GM23338 (cell line): ENCODE results near the gene FAM78B. TPM values are rescaled to one million over a fixed set of nuclear protein-coding genes. Genes with fewer than 3 reads are reported as not detected.

Source experiments
- ATAC-seq: fragments of 200-7000 bp; cut with Tn5 transposase; 3 replicates; pipeline ENCODE4 v1.9.1; 2020
- DNase-seq: peaks from one replicate; pipeline ENCODE4 v3.0.0-alpha.2; 2015; ENCODE audit warnings: low spot score
- H2AFZ ChIP-seq: fragments of 200-600 bp; sonication (generic); 2 replicates; pipeline ENCODE4 v1.8.0; 2016; ENCODE audit warnings: antibody characterized with exemption, mild to moderate bottlenecking, moderate library complexity
- H3F3A ChIP-seq: fragments of 200-600 bp; sonication (generic); replicated peaks from 2 replicates; pipeline ENCODE4 v1.8.0; 2017; ENCODE audit warnings: antibody characterized with exemption, mixed run types, low read depth
- H3K27ac ChIP-seq: fragments of 200-600 bp; sonication (generic); 2 replicates; pipeline ENCODE4 v1.6.1; 2016; ENCODE audit warnings: low read depth
- H3K27me3 ChIP-seq: fragments of 200-600 bp; sonication (generic); 2 replicates; pipeline ENCODE4 v1.8.0; 2016; ENCODE audit warnings: mild to moderate bottlenecking, mixed run types, moderate library complexity; ENCODE audit not compliant: insufficient read depth
- H3K36me3 ChIP-seq: fragments of 200-600 bp; sonication (generic); 2 replicates; pipeline ENCODE4 v1.8.0; 2016; ENCODE audit warnings: mild to moderate bottlenecking; ENCODE audit not compliant: insufficient read depth
- H3K4me1 ChIP-seq: fragments of 200-600 bp; sonication (generic); 2 replicates; pipeline ENCODE4 v1.8.0; 2016; ENCODE audit warnings: mild to moderate bottlenecking, moderate library complexity; ENCODE audit not compliant: insufficient read depth
- H3K4me2 ChIP-seq: fragments of 200-600 bp; sonication (generic); 2 replicates; pipeline ENCODE4 v1.7.1; 2017; ENCODE audit warnings: mixed run types
- H3K4me3 ChIP-seq: fragments of 200-600 bp; sonication (generic); 2 replicates; pipeline ENCODE4 v1.6.1; 2016; ENCODE audit warnings: mixed run types
- H3K79me2 ChIP-seq: fragments of 200-600 bp; sonication (generic); replicated peaks from 2 replicates; pipeline ENCODE4 v1.8.0; 2017; ENCODE audit warnings: mild to moderate bottlenecking; ENCODE audit not compliant: insufficient read depth
- H3K9me2 ChIP-seq: fragments of 200-600 bp; sonication (generic); 2 replicates; pipeline ENCODE4 v1.8.0; 2017; ENCODE audit not compliant: insufficient read depth
- H4K20me1 ChIP-seq: fragments of 200-600 bp; sonication (generic); replicated peaks from 2 replicates; pipeline ENCODE4 v1.8.0; 2017; ENCODE audit warnings: mild to moderate bottlenecking; ENCODE audit not compliant: insufficient read depth
- H3K27ac Mint-ChIP-seq: 2 replicates; pipeline ENCODE4 v1.8.0; 2020; ENCODE audit warnings: inconsistent platforms, mild to moderate bottlenecking, moderate library complexity, mixed read lengths
- H3K27me3 Mint-ChIP-seq: 3 replicates; pipeline ENCODE4 v1.8.0; 2022; ENCODE audit warnings: low read depth, mild to moderate bottlenecking, moderate library complexity, mixed read lengths, inconsistent platforms; ENCODE audit not compliant: insufficient read depth, poor library complexity
- H3K36me3 Mint-ChIP-seq: 3 replicates; pipeline ENCODE4 v1.8.0; 2021; ENCODE audit warnings: low read depth, mild to moderate bottlenecking, inconsistent platforms, moderate library complexity, mixed read lengths
- H3K4me1 Mint-ChIP-seq: 3 replicates; pipeline ENCODE4 v1.8.0; 2020; ENCODE audit warnings: mild to moderate bottlenecking, inconsistent platforms, mixed read lengths
- H3K4me3 Mint-ChIP-seq: 3 replicates; pipeline ENCODE4 v1.8.0; 2021; ENCODE audit warnings: moderate library complexity, mild to moderate bottlenecking, inconsistent platforms, mixed read lengths
- H3K9me3 Mint-ChIP-seq: 3 replicates; pipeline ENCODE4 v1.8.0; 2020; ENCODE audit warnings: moderate library complexity, mild to moderate bottlenecking, inconsistent platforms, mixed read lengths
- CREB1 ChIP-seq: fragments of 250-450 bp; sonication (Bioruptor Pico); IDR thresholded peaks from 2 replicates; pipeline ENCODE4 v1.5.0; 2020; ENCODE audit warnings: low read depth, mild to moderate bottlenecking, moderate library complexity
- EZH2phosphoT487 ChIP-seq: fragments of 200-600 bp; sonication (generic); IDR thresholded peaks from one replicate; pipeline ENCODE4 v1.8.1; 2018; ENCODE audit warnings: antibody characterized with exemption; ENCODE audit not compliant: unreplicated experiment
- POLR2AphosphoS5 ChIP-seq: IDR thresholded peaks from 2 replicates; pipeline ENCODE4 v1.6.1; 2016; ENCODE audit warnings: antibody characterized with exemption, low read depth
- ZNF114 ChIP-seq: fragments of 250-450 bp; sonication (Bioruptor Pico); IDR thresholded peaks from 2 replicates; pipeline ENCODE4 v1.5.0; 2020; ENCODE audit warnings: mild to moderate bottlenecking, moderate library complexity
- ZNF331 ChIP-seq: fragments of 250-450 bp; sonication (Bioruptor Pico); IDR thresholded peaks from 2 replicates; pipeline ENCODE4 v1.5.0; 2020; ENCODE audit warnings: low read depth, mild to moderate bottlenecking, moderate library complexity
- polyA plus RNA-seq: library from polyadenylated mRNA; unstranded; fragments of >200 nt; fragmentation: Nextera tagmentation; extraction: Ambion mirVana; gene quantifications from 2 replicates; pipeline ENCODE4 v1.2.1, GENCODE V29; 2016
- total RNA-seq: library from RNA; depleted of rRNA; stranded (reverse); fragments of >200 nt; shearing (Covaris generic); gene quantifications from 2 replicates; pipeline ENCODE4 v1.2.3, GENCODE V29; 2014
- TF ChIP-seq, protein P1 (sequence below): fragments of 250-450 bp; sonication (Bioruptor Pico); IDR thresholded peaks from 2 replicates; pipeline ENCODE4 v1.5.0; 2020; ENCODE audit warnings: mild to moderate bottlenecking, moderate library complexity

FAM78B gene
- total and polyA plus RNA-seq, 2 experiments from 2014 or later = 1.6 to 4.6 TPM

DNA sequence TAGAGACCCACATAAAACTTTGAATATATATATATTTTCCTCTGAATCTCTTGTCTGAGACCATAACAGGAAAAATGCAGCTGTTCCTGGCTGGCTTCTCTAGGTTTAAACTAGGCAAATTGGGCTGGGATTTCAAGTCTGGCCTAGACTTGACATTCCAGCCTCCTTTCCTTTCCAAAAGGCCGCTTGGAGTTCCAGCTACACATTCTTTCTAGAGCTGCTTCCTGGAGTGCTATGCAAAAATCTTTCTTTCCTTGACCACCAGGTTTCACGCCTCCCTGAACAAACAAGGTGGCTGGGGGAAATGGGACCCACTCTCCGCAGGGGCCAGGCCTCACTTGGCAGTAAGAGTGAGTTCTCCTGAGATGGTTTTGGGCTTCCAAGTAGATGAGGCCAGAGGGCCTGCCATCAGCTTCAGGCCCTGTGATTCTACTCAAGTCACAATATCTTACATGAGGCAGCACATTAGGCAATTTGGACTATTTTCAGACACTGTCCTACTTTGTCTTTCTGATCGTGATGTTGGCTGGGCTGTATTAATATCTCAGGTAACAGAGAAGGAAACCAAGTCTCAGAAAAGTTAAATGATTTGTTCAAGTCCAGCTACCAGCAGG, 102.4 kb downstream of the FAM78B start:
- no peaks in the 10 kb centered on the region for H3K36me3 Mint-ChIP-seq
- H3K4me3 ChIP-seq = no peak overlapping the region
- H3K27me3 Mint-ChIP-seq = no peaks in the 10 kb centered on the region
- no peaks in the 10 kb centered on the region for H4K20me1 ChIP-seq
- H2AFZ ChIP-seq = no peak overlapping the region
- DNase-seq (peak; percentile 44), ATAC-seq (no peak; the same call in 2 of the 3 replicates)
- H3K4me1 Mint-ChIP-seq = peaks cover 7% of the 10 kb centered on the region; the same call in 1 of the 3 replicates
- no peak overlapping the region for H3K4me3 Mint-ChIP-seq
- no peaks in the 10 kb centered on the region for H3K36me3 ChIP-seq
- no peaks in the 10 kb centered on the region for H3K79me2 ChIP-seq
- TF ChIP-seq, protein P1, sequence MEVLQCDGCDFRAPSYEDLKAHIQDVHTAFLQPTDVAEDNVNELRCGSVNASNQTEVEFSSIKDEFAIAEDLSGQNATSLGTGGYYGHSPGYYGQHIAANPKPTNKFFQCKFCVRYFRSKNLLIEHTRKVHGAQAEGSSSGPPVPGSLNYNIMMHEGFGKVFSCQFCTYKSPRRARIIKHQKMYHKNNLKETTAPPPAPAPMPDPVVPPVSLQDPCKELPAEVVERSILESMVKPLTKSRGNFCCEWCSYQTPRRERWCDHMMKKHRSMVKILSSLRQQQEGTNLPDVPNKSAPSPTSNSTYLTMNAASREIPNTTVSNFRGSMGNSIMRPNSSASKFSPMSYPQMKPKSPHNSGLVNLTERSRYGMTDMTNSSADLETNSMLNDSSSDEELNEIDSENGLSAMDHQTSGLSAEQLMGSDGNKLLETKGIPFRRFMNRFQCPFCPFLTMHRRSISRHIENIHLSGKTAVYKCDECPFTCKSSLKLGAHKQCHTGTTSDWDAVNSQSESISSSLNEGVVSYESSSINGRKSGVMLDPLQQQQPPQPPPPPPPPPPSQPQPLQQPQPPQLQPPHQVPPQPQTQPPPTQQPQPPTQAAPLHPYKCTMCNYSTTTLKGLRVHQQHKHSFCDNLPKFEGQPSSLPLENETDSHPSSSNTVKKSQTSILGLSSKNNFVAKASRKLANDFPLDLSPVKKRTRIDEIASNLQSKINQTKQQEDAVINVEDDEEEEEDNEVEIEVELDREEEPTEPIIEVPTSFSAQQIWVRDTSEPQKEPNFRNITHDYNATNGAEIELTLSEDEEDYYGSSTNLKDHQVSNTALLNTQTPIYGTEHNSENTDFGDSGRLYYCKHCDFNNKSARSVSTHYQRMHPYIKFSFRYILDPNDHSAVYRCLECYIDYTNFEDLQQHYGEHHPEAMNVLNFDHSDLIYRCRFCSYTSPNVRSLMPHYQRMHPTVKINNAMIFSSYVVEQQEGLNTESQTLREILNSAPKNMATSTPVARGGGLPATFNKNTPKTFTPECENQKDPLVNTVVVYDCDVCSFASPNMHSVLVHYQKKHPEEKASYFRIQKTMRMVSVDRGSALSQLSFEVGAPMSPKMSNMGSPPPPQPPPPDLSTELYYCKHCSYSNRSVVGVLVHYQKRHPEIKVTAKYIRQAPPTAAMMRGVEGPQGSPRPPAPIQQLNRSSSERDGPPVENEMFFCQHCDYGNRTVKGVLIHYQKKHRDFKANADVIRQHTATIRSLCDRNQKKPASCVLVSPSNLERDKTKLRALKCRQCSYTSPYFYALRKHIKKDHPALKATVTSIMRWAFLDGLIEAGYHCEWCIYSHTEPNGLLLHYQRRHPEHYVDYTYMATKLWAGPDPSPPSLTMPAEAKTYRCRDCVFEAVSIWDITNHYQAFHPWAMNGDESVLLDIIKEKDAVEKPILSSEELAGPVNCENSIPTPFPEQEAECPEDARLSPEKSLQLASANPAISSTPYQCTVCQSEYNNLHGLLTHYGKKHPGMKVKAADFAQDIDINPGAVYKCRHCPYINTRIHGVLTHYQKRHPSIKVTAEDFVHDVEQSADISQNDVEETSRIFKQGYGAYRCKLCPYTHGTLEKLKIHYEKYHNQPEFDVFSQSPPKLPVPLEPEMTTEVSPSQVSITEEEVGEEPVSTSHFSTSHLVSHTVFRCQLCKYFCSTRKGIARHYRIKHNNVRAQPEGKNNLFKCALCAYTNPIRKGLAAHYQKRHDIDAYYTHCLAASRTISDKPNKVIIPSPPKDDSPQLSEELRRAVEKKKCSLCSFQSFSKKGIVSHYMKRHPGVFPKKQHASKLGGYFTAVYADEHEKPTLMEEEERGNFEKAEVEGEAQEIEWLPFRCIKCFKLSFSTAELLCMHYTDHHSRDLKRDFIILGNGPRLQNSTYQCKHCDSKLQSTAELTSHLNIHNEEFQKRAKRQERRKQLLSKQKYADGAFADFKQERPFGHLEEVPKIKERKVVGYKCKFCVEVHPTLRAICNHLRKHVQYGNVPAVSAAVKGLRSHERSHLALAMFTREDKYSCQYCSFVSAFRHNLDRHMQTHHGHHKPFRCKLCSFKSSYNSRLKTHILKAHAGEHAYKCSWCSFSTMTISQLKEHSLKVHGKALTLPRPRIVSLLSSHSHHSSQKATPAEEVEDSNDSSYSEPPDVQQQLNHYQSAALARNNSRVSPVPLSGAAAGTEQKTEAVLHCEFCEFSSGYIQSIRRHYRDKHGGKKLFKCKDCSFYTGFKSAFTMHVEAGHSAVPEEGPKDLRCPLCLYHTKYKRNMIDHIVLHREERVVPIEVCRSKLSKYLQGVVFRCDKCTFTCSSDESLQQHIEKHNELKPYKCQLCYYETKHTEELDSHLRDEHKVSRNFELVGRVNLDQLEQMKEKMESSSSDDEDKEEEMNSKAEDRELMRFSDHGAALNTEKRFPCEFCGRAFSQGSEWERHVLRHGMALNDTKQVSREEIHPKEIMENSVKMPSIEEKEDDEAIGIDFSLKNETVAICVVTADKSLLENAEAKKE = 0 out of 2 replicates have a peak, but pooled peaks have one; percentile 19
- TF ChIP-seq POLR2AphosphoS5 = no peak
- no peaks in the 10 kb centered on the region for H3F3A ChIP-seq
- no peaks in the 10 kb centered on the region for H3K9me3 Mint-ChIP-seq
- no peak overlapping the region for H3K27ac Mint-ChIP-seq
- H3K4me2 ChIP-seq = no peak overlapping the region
- no peaks in the 10 kb centered on the region for H3K9me2 ChIP-seq
- H3K4me1 ChIP-seq = no peaks in the 10 kb centered on the region; the same call in none of the 2 replicates
- no peaks in the 10 kb centered on the region for H3K27me3 ChIP-seq
- H3K27ac ChIP-seq = no peak overlapping the region

DNA sequence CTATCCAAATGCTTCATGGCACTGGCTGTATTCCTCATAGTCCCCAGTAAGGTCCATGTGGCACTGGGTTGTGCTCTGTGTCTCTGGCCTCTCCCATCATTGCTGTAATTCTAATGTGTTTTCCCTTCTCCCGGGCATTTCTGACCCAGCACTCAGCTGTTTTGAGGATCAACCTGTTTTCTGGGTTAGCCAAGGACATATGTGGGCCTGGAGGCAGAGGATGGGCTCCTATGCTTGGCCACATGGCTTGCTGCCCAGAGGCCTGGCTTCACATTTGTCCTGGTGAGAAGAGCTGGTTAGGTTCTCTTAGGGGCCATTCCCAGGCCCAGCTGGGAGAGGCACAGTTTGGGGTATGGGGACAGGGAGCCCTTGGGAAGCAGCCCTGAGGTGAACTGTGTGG, 103.1 kb downstream of the FAM78B start:
- Mint-ChIP-seq H3K4me3 (no peak overlapping the region), H3K27me3 (no peaks in the 10 kb centered on the region), H3K4me1 (peaks cover 7% of the 10 kb centered on the region; the same call in 1 of the 3 replicates), H3K36me3 (no peaks in the 10 kb centered on the region), H3K9me3 (no peaks in the 10 kb centered on the region), H3K27ac (no peak overlapping the region)
- Histone ChIP-seq H3F3A (no peaks in the 10 kb centered on the region), H3K36me3 (no peaks in the 10 kb centered on the region), H2AFZ (no peak overlapping the region), H3K27me3 (no peaks in the 10 kb centered on the region), H4K20me1 (no peaks in the 10 kb centered on the region), H3K9me2 (no peaks in the 10 kb centered on the region), H3K4me1 (no peaks in the 10 kb centered on the region; the same call in none of the 2 replicates), H3K79me2 (no peaks in the 10 kb centered on the region), H3K4me2 (no peak overlapping the region), H3K27ac (no peak overlapping the region), H3K4me3 (no peak overlapping the region)
- ATAC-seq (no peak), DNase-seq (no peak)
- TF ChIP-seq EZH2phosphoT487 = no peak
- no peak for TF ChIP-seq POLR2AphosphoS5
- TF ChIP-seq ZNF331 (CRISPR knock-in tag) = no peak
- TF ChIP-seq, protein P1 = no peak
- TF ChIP-seq CREB1 (CRISPR knock-in tag) = no peak
- no peak for TF ChIP-seq ZNF114 (CRISPR knock-in tag)
